GM23338 (cell line): ENCODE results near the gene HSPG2.

Source experiments
- CREB1 ChIP-seq: fragments of 250-450 bp; sonication (Bioruptor Pico); IDR thresholded peaks from 2 replicates; pipeline ENCODE4 v1.5.0; 2020; ENCODE audit warnings: low read depth, mild to moderate bottlenecking, moderate library complexity
- EZH2 ChIP-seq: fragments of 200-600 bp; sonication (generic); IDR thresholded peaks from one replicate; pipeline ENCODE4 v1.8.0; 2017; ENCODE audit warnings: antibody characterized with exemption, mild to moderate bottlenecking, low read depth; ENCODE audit not compliant: unreplicated experiment
- EZH2phosphoT487 ChIP-seq: fragments of 200-600 bp; sonication (generic); IDR thresholded peaks from one replicate; pipeline ENCODE4 v1.8.1; 2018; ENCODE audit warnings: antibody characterized with exemption; ENCODE audit not compliant: unreplicated experiment
- JUNB ChIP-seq: IDR thresholded peaks from one replicate; pipeline ENCODE4 v1.6.1; 2016; ENCODE audit warnings: antibody characterized with exemption; ENCODE audit not compliant: unreplicated experiment
- POLR2AphosphoS5 ChIP-seq: IDR thresholded peaks from 2 replicates; pipeline ENCODE4 v1.6.1; 2016; ENCODE audit warnings: antibody characterized with exemption, low read depth
- TF ChIP-seq, protein P1 (sequence below): IDR thresholded peaks from one replicate; pipeline ENCODE4 v1.6.1; 2018; ENCODE audit warnings: antibody characterized with exemption; ENCODE audit not compliant: unreplicated experiment
- TF ChIP-seq, protein P2 (sequence below), 2 experiments: fragments of 200-600 bp in 1 of 2; sonication (generic) in 1 of 2; conservative IDR thresholded peaks; 2 replicates each; pipeline versions ENCODE4 v1.5.1 to v1.6.1; 2016 to 2017; ENCODE audit warnings: antibody characterized with exemption in 2 of 2, low read depth in 2 of 2, mild to moderate bottlenecking in 2 of 2, moderate library complexity in 1 of 2

DNA sequence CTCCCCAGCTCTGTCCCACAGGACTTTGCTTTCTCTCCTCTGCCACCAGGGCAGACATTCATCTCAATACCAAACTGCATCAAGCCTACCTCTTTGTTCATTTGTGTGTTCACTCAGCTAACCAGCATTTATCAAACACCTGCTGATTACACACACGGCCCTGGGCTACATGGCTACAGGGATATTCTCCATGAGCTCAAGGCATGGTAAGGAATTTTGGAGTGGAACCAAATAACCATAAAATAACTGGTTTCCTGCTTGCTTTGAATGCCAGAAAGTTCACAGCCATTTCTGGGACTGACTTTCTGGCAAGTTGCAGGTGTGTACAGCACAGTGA, 70.4 kb downstream of the HSPG2 start:
- TF ChIP-seq, protein P1, sequence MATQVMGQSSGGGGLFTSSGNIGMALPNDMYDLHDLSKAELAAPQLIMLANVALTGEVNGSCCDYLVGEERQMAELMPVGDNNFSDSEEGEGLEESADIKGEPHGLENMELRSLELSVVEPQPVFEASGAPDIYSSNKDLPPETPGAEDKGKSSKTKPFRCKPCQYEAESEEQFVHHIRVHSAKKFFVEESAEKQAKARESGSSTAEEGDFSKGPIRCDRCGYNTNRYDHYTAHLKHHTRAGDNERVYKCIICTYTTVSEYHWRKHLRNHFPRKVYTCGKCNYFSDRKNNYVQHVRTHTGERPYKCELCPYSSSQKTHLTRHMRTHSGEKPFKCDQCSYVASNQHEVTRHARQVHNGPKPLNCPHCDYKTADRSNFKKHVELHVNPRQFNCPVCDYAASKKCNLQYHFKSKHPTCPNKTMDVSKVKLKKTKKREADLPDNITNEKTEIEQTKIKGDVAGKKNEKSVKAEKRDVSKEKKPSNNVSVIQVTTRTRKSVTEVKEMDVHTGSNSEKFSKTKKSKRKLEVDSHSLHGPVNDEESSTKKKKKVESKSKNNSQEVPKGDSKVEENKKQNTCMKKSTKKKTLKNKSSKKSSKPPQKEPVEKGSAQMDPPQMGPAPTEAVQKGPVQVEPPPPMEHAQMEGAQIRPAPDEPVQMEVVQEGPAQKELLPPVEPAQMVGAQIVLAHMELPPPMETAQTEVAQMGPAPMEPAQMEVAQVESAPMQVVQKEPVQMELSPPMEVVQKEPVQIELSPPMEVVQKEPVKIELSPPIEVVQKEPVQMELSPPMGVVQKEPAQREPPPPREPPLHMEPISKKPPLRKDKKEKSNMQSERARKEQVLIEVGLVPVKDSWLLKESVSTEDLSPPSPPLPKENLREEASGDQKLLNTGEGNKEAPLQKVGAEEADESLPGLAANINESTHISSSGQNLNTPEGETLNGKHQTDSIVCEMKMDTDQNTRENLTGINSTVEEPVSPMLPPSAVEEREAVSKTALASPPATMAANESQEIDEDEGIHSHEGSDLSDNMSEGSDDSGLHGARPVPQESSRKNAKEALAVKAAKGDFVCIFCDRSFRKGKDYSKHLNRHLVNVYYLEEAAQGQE, result no peak
- TF ChIP-seq, protein P2, sequence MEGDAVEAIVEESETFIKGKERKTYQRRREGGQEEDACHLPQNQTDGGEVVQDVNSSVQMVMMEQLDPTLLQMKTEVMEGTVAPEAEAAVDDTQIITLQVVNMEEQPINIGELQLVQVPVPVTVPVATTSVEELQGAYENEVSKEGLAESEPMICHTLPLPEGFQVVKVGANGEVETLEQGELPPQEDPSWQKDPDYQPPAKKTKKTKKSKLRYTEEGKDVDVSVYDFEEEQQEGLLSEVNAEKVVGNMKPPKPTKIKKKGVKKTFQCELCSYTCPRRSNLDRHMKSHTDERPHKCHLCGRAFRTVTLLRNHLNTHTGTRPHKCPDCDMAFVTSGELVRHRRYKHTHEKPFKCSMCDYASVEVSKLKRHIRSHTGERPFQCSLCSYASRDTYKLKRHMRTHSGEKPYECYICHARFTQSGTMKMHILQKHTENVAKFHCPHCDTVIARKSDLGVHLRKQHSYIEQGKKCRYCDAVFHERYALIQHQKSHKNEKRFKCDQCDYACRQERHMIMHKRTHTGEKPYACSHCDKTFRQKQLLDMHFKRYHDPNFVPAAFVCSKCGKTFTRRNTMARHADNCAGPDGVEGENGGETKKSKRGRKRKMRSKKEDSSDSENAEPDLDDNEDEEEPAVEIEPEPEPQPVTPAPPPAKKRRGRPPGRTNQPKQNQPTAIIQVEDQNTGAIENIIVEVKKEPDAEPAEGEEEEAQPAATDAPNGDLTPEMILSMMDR (conservative IDR thresholded peaks at IDR 0.05; ENCODE audit: low read depth in 2 of 2), result no peak
- TF ChIP-seq EZH2phosphoT487 (no peak), EZH2 (no peak), POLR2AphosphoS5 (no peak), CREB1 (CRISPR knock-in tag) (no peak), JUNB (no peak)
